HG03025 (cell line): ENCODE results near the gene DNAAF5.

ENCODE experiments used
- ATAC-seq: cut with Tn5 transposase; IDR thresholded peaks from one replicate; pipeline ENCODE4 v1.9.1; 2021; ENCODE audit warnings: mild to moderate bottlenecking, moderate library complexity; ENCODE audit not compliant: unreplicated experiment, low FRiP score

Gene DNAAF5

GRCh38 chr7:763762-764161, 37.3 kb downstream of the DNAAF5 start:
- no peak for ATAC-seq

- ATAC-seq, result no peak
These were observed 38.9 kb downstream of the DNAAF5 start for GRCh38 chr7:765383-765782.

- ATAC-seq, result no peak
These were observed 41.1 kb downstream of the DNAAF5 start for GRCh38 chr7:767580-767940.

- ATAC-seq, result no peak
These were observed 41.6 kb downstream of the DNAAF5 start for GRCh38 chr7:767941-768731.

- ATAC-seq, result no peak
These were observed 42.5 kb downstream of the DNAAF5 start for GRCh38 chr7:768881-769504.

- ATAC-seq, result no peak
These were observed 43.8 kb downstream of the DNAAF5 start for GRCh38 chr7:770336-770735.

- ATAC-seq, result no peak
These were observed 44.3 kb downstream of the DNAAF5 start for GRCh38 chr7:770741-771166.

- no peak for ATAC-seq
These were observed 44.9 kb downstream of the DNAAF5 start for GRCh38 chr7:771234-772004.

GRCh38 chr7:772005-772294, 45.5 kb downstream of the DNAAF5 start:
- no peak for ATAC-seq

- no peak for ATAC-seq
These were observed 45.9 kb downstream of the DNAAF5 start for GRCh38 chr7:772392-772791.

- ATAC-seq, result no peak
These were observed 46.5 kb downstream of the DNAAF5 start for GRCh38 chr7:772861-773621.

GRCh38 chr7:773622-773915, 47.1 kb downstream of the DNAAF5 start:
- ATAC-seq, result no peak

GRCh38 chr7:774161-775109, 47.9 kb downstream of the DNAAF5 start:
- no peak for ATAC-seq

GRCh38 chr7:776381-776780, 49.9 kb downstream of the DNAAF5 start:
- ATAC-seq, result no peak

- ATAC-seq, result no peak
These were observed 50.7 kb downstream of the DNAAF5 start for GRCh38 chr7:776992-777727.

GRCh38 chr7:777728-778078, 51.2 kb downstream of the DNAAF5 start:
- no peak for ATAC-seq

GRCh38 chr7:778271-778967, 51.9 kb downstream of the DNAAF5 start:
- no peak for ATAC-seq

GRCh38 chr7:778968-779451, 52.5 kb downstream of the DNAAF5 start:
- no peak for ATAC-seq

- no peak for ATAC-seq
These were observed 53.0 kb downstream of the DNAAF5 start for GRCh38 chr7:779480-779879.
